ENCODE measurements around the gene SMTN. TPM values are rescaled to one million over a fixed set of nuclear protein-coding genes. Genes with fewer than 3 reads are reported as not detected.

SMTN gene
- total and polyA plus RNA-seq, 10 of the 15 experiments (the other 5 are each of a cell fraction or from before 2014, with no cell fraction given), result 0.92 to 21.9 (median 4.8) TPM

- DNase-seq (ENCODE audit: low read depth, low spot score) (no peak), ATAC-seq (no peak), FAIRE-seq (no peak)
- ChIA-PET SMC1A (ENCODE audit: uncharacterized antibody, unreplicated experiment) (no interaction called here), CTCF (interaction anchor here (1.0 to 1.1 kb wide), 3 partner anchors 13 to 31 kb away, joined by 3 read pairs; no protein-coding TSS in a partner anchor), RAD21 (ENCODE audit: unreplicated experiment) (no interaction called here), POLR2A (no interaction called here)
- intact Hi-C loops (cut with micrococcal nuclease; ENCODE audit: unreplicated experiment) (no loop called here), in situ Hi-C loops (cut with MboI) (no loop called here)
- no peak overlapping the region for H2AFZ ChIP-seq (ENCODE audit: control insufficient read depth, low read depth, low read length)
- H3K9me3 ChIP-seq (replicated peaks; ENCODE audit: control insufficient read depth, insufficient read depth, low read length), result no peaks in the 10 kb centered on the region
- no peaks in the 10 kb centered on the region for H3K79me2 ChIP-seq (ENCODE audit: control insufficient read depth, insufficient read depth, low read length)
- TF ChIP-seq POLR2AphosphoS2 (IDR thresholded peaks at IDR 0.05; ENCODE audit: low read depth, low read length) (no peak), BHLHE40 (IDR thresholded peaks at IDR 0.05; ENCODE audit: borderline replicate concordance in 1 of 2, low read depth in 2 of 2, low read length in 1 of 2) (no peak), KLF5 (IDR thresholded peaks at IDR 0.05; ENCODE audit: partially characterized antibody) (no peak), SMAD1 (IDR thresholded peaks at IDR 0.05; ENCODE audit: low read depth, partially characterized antibody) (no peak), FOXK2 (IDR thresholded peaks at IDR 0.05) (no peak), CBFB (IDR thresholded peaks at IDR 0.05; ENCODE audit: low read depth) (no peak), NFXL1 (IDR thresholded peaks at IDR 0.05; ENCODE audit: borderline replicate concordance) (no peak), ZNF384 (IDR thresholded peaks at IDR 0.05; ENCODE audit: borderline replicate concordance, low read depth, low read length) (no peak), RBBP5 (conservative IDR thresholded peaks at IDR 0.05) (no peak), HDAC2 (IDR thresholded peaks at IDR 0.05) (no peak), CUX1 (IDR thresholded peaks at IDR 0.05; ENCODE audit: insufficient replicate concordance, low read depth, low read length) (no peak), TBL1XR1 (IDR thresholded peaks at IDR 0.05; ENCODE audit: low read depth, low read length) (no peak), PAX5 (IDR thresholded peaks at IDR 0.05; ENCODE audit: borderline replicate concordance, low read depth, low read length) (no peak), CBX5 (IDR thresholded peaks at IDR 0.05; ENCODE audit: low read depth) (no peak), ELK1 (IDR thresholded peaks at IDR 0.05; ENCODE audit: low read depth, low read length) (no peak)
- H3K36me3 ChIP-seq (ENCODE audit: control insufficient read depth in 2 of 2, insufficient read depth in 2 of 2, low read length in 1 of 2), result no peaks in the 10 kb centered on the region
- no TSS peak for BruUV-seq (replicated peaks)
- no peak overlapping the region for H3K27ac ChIP-seq (ENCODE audit: control insufficient read depth, insufficient read depth)
- WGBS (ENCODE audit: insufficient coverage, insufficient replicate concordance, low lambda C conversion rate, missing lambda C conversion rate), result 67% methylated on average over 5 of the region's 8 CpGs
- H4K20me1 ChIP-seq (ENCODE audit: control insufficient read depth, insufficient read depth), result no peaks in the 10 kb centered on the region
- no peaks in the 10 kb centered on the region for H3K27me3 ChIP-seq (replicated peaks in 1 of 2; ENCODE audit: control insufficient read depth in 2 of 2, insufficient read depth in 2 of 2, low read length in 1 of 2)
- H3K4me2 ChIP-seq (ENCODE audit: control insufficient read depth, insufficient read depth), result no peak overlapping the region
- no peaks in the 10 kb centered on the region; the same call in 1 of the 2 replicates for H3K4me1 ChIP-seq (ENCODE audit: control insufficient read depth, insufficient read depth, low read length)
- no peak overlapping the region for H3K4me3 ChIP-seq
- no peak overlapping the region for H3K9ac ChIP-seq (ENCODE audit: control insufficient read depth, insufficient read depth, low read length)
Measured at GRCh38 chr22:31102441-31103081, 21.4 kb downstream of the SMTN start.
